GM18907 (cell line): Measurements from ENCODE around the gene ZNRF2.

Experiments used
- ATAC-seq: cut with Tn5 transposase; IDR thresholded peaks from one replicate; pipeline ENCODE4 v1.9.1; 2021; ENCODE audit warnings: mild to moderate bottlenecking, moderate library complexity; ENCODE audit not compliant: unreplicated experiment

Gene ZNRF2

DNA sequence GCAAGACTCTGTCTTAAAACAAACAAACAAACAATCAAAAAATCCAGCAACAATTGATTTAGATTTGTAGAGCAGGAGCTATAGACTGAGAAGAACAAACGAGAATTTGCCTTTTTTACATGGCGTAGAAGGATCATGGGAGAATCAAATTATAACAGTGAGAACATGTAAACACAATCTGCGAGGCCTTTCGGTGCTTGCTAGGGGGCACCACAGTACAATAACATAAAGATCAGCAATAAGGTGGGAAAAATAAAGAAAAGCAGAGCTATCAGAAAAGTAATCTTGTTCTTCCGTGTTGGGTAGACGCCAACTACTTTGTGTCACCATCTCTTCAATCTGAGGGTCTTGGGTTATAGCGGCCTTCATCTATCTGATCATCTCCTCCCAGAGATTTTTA lies 112.0 kb downstream of the ZNRF2 start:
- ATAC-seq = no peak

GRCh38 chr7:30403477-30403876 lies 119.1 kb downstream of the ZNRF2 start:
- ATAC-seq = no peak

GRCh38 chr7:30405179-30405578 lies 120.8 kb downstream of the ZNRF2 start:
- no peak for ATAC-seq

- no peak for ATAC-seq
Measured at GRCh38 chr7:30406664-30407425, 122.4 kb downstream of the ZNRF2 start.

DNA sequence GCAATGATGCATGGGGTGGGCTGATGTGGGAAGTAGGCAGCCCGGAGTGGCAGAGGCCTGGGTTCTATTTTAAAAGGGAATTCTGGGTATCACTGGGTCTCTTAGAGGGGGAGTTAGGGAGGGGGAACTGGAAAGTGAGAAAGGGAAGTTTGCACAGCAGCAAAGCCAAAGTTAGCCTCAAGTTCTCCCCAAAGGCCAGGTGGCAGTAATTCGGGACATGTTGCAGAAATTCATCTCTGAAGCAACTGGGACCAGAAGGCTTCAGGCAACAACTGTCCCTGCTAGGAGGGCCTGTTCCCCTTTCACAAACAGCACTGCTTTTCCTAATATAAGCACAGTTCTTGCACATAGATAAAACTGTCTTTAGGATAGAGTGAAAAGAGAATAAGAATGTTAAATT lies 126.8 kb downstream of the ZNRF2 start:
- no peak for ATAC-seq

DNA sequence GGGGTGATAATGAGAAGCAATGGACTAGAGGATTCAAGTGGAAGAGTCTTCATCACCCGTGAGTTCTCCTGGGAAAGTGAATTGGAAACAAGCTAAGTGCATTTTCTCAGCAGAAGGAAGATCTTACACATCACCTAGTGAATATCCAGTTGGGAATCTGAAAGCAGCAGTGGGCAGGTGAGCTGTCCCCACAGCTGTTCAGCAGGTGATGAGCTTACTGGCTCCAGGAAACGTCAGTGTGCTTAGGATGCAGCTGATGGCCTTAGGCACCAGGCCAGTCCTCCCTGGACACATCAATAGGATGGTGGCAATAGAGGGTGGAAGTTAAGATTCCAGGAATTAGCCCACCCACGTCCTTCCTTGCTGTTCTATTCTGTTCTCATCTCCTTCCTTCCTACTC lies 127.5 kb downstream of the ZNRF2 start:
- no peak for ATAC-seq

- ATAC-seq = no peak
Measured at GRCh38 chr7:30412782-30413504, 128.5 kb downstream of the ZNRF2 start.

DNA sequence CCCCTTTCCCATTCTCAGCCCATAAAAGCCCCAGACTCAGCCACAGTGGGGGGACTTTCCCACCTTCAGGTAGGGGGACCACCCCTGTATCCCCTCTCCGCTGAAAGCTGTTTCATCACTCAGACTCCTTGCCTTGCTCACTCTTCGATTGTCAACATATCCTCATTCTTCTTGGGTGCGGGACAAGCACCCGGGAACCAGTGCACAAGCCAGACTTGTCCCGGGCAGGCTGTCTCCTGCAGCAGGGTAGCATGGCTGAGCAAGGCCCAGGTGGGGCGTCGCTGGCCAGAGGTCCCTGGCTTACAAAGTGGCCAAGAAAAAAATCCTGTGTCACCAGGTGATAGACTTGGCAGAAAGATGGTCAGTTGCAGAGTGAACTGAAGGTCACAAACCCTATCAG lies 129.5 kb downstream of the ZNRF2 start:
- ATAC-seq = no peak
